D721Med (cell line): ENCODE results near the gene NPC1.
"Not testable (repeated sequence)": the region's sequence is repeated elsewhere in the genome, so short reads cannot be mapped to it uniquely, and the experiment has no call there.

Experiments
- DNase-seq: peaks from one replicate; pipeline ENCODE4 v3.0.0; 2011; ENCODE audit warnings: low spot score; ENCODE audit not compliant: insufficient read length
- FAIRE-seq: peaks from 2 replicates; lab custom pipeline; 2011; peaks lifted over from hg19 to GRCh38; lab: Jason Lieb, UNC
- TF ChIP-seq, protein P1 (sequence below): IDR thresholded peaks from 2 replicates; pipeline ENCODE4 v1.5.1; 2012; ENCODE audit warnings: mild to moderate bottlenecking, control low read depth; ENCODE audit not compliant: insufficient read depth; ENCODE audit errors: missing control alignments

Gene NPC1

DNA sequence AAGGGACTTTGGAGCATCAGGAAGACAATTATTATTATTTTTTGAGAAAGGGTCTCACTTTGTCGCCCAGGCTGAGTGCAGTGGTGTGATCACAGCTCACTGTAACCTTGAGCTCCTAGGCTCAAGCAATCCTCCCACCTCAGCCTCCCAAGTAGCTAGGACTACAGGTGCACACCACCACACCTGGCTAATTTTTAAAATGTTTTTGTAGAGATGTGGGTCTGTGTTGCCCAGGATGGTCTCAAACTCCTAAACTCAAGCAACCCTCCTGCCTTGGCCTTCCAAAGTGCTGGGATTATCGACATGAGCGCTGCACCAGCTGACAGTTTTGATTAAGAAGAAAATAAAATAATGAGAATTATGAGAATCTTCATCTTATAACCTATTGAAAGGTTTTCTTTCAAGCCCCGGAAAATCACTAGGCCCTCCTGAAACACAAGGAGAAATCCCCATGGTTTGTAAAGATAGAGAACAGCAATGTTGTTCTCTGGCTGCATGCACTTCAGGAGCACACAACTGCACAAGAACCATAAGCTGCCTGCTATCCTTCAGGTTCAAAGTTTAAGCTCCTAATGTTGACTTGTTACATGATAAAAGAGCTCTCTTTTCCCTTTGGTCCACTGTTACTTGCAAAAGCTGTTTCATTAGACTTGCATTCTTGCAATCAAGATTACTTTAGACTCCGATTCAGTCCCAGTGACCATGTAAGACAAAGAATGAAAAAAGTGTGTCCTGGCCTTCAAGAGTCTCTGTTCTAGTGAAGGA lies 16.8 kb downstream of the NPC1 start:
- DNase-seq, result no peak
- FAIRE-seq, result no peak
- TF ChIP-seq, protein P1, sequence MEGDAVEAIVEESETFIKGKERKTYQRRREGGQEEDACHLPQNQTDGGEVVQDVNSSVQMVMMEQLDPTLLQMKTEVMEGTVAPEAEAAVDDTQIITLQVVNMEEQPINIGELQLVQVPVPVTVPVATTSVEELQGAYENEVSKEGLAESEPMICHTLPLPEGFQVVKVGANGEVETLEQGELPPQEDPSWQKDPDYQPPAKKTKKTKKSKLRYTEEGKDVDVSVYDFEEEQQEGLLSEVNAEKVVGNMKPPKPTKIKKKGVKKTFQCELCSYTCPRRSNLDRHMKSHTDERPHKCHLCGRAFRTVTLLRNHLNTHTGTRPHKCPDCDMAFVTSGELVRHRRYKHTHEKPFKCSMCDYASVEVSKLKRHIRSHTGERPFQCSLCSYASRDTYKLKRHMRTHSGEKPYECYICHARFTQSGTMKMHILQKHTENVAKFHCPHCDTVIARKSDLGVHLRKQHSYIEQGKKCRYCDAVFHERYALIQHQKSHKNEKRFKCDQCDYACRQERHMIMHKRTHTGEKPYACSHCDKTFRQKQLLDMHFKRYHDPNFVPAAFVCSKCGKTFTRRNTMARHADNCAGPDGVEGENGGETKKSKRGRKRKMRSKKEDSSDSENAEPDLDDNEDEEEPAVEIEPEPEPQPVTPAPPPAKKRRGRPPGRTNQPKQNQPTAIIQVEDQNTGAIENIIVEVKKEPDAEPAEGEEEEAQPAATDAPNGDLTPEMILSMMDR, result no peak

GRCh38 chr18:23568281-23569138 lies 17.8 kb downstream of the NPC1 start:
- FAIRE-seq (peak; percentile 70), DNase-seq (no peak)
- TF ChIP-seq, protein P1, result no peak

DNA sequence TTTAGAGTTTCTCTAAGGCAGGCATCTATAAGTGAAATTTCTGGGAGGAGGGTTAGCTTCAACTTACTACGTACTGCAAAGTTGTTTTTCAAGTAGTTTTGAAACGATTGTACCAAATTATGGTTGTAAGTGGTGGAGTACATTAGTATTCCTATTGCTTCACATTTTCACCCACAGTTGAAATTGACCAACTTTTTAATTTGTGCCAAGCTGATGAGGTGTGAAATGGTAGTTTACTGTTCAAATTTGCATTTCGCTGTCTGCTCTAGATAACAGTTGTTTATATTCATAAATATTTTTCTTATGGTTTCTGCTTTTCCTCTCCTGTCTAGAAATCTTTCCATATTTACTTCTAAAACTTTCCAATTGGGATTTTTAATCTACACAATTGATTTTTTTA lies 18.6 kb downstream of the NPC1 start:
- no peak for FAIRE-seq
- TF ChIP-seq, protein P1, result no peak

GRCh38 chr18:23565916-23566547 lies 20.3 kb downstream of the NPC1 start:
- TF ChIP-seq, protein P1, result no peak
- no peak for DNase-seq
- peak; percentile 32 for FAIRE-seq

More for the DNA sequence above, 18.6 kb downstream of the NPC1 start:
- DNase-seq, result no peak

GRCh38 chr18:23563377-23564043 lies 22.8 kb downstream of the NPC1 start:
- no peak for FAIRE-seq
- DNase-seq, result no peak
- TF ChIP-seq, protein P1, result no peak

- TF ChIP-seq, protein P1, result no peak
- FAIRE-seq, result no peak
Observed at GRCh38 chr18:23560186-23560585, 26.1 kb downstream of the NPC1 start.

DNA sequence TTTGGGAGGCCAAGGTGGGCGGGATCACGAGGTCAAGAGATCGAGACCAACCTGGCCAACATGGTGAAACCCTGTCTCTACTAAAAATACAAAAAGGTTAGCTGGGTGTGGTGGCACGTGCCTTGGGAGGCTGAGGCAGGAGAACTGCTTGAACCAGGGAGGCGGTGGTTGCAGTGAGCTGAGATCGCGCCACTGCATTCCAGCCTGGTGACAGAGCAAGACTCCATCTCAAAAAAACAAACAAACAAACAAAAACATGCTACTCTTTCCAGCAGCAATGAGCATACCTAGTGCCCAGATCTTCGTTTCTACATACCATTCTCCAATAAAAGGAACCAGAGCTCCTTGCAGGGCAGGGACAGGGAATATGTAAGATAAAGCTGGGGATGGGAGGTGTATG lies 28.8 kb downstream of the NPC1 start:
- not testable (repeated sequence) for DNase-seq, FAIRE-seq

More at GRCh38 chr18:23560186-23560585, 26.1 kb downstream of the NPC1 start:
- no peak for DNase-seq
